Measurements from ENCODE around the gene EPC1.

GRCh38 chr10:32253276-32253675 lies 93.7 kb downstream of the EPC1 start:
- TF ChIP-seq POLR2AphosphoS5 (IDR thresholded peaks at IDR 0.05; ENCODE audit: borderline replicate concordance, low read depth, low read length) (no peak), EZH2 (IDR thresholded peaks at IDR 0.05) (no peak), FOXP2 (optimal IDR thresholded peaks at IDR 0.05; ENCODE audit: control extremely low read depth, extremely low read length, insufficient read depth) (no peak)
